ENCODE measurements around the gene TMEM106B. TPM values are rescaled to one million over a fixed set of nuclear protein-coding genes. Genes with fewer than 3 reads are reported as not detected.
"Not testable (repeated sequence)": the region's sequence is repeated elsewhere in the genome, so short reads cannot be mapped to it uniquely, and the experiment has no call there.

The TMEM106B gene
- 21.7 TPM for polyA plus RNA-seq (2013, experiment 1 of 2)
- polyA plus RNA-seq (2013, experiment 2 of 2) = 22.7 TPM

DNA sequence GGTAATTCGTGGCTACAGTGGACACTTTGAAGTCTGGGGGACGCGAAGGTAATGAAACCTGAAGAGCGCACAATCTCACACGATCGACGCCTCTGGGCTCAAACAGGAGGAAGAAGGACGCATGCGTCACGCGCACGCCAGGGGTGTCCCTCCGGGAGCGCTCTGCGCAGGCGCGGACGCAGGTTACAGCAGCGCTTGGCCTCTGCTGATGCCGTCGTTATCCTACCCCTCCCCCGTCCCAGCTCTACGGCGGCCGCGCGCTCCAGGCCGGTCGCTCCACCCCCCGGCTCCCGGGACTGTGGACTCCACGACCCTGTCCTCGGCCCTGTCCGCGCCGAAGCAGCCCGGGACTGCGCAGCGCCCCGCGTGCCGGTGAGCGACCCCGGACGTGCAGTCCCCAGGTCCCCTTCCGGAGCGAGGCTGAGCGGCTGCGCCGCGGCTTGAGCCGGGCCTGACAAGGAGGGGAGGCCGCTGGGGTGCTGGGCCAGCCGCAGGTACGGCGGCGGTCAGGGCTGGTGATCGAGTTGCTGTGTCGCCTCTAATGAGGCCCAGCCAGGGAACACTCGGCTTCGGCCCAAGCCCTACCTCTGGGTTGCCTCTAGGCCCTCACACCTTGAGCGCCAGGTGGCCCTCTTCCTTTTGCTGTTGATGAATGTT, at the start of gene TMEM106B:
TSS of gene TMEM106B (plus strand) at position 241 of the 657 bp plus-strand sequence. CDS start 3,517 bp downstream, outside the sequence.
- Histone ChIP-seq H3K36me3 (ENCODE audit: control insufficient read depth, insufficient read depth, low read length) (no peaks in the 10 kb centered on the region), H3K4me2 (ENCODE audit: low read length) (peak within 1 kb of the TSS; percentile 91), H2BK120ac (ENCODE audit: low read depth, low read length) (no peak within 1 kb of the TSS), H2AK5ac (ENCODE audit: low read length) (no peak within 1 kb of the TSS), H3K23ac (ENCODE audit: low read length) (peak within 1 kb of the TSS; percentile 76), H3K27me3 (ENCODE audit: insufficient read depth, low read length, poor library complexity) (no peaks in the 10 kb centered on the region), H3K79me1 (ENCODE audit: low read length) (no peaks in the 10 kb centered on the region), H3K4me3 (ENCODE audit: low read length) (peak within 1 kb of the TSS; percentile 73), H3K4ac (ENCODE audit: low read depth, low read length) (no peak within 1 kb of the TSS), H2BK15ac (replicated peaks; ENCODE audit: low read depth) (no peak within 1 kb of the TSS), H3K9ac (ENCODE audit: low read length) (peak within 1 kb of the TSS; percentile 89), H3K27ac (ENCODE audit: low read depth, low read length) (peak within 1 kb of the TSS; percentile 95), H3K4me1 (ENCODE audit: control insufficient read depth, low read depth, low read length) (no peaks in the 10 kb centered on the region), H2BK5ac (ENCODE audit: low read length) (peak within 1 kb of the TSS; percentile 80), H3K56ac (ENCODE audit: low read length) (peak within 1 kb of the TSS; percentile 89), H3K18ac (ENCODE audit: low read length) (peak within 1 kb of the TSS; percentile 92), H4K8ac (ENCODE audit: low read depth, low read length) (no peak within 1 kb of the TSS), H4K5ac (ENCODE audit: low read length) (no peak within 1 kb of the TSS), H3K79me2 (ENCODE audit: control insufficient read depth, insufficient read depth, low read length) (no peaks in the 10 kb centered on the region)
- peak; percentile 97 for DNase-seq
- no CpG with 5 or more reads among the region's 62 CpGs for WGBS (ENCODE audit: extremely low coverage, insufficient coverage, low lambda C conversion rate)

DNA sequence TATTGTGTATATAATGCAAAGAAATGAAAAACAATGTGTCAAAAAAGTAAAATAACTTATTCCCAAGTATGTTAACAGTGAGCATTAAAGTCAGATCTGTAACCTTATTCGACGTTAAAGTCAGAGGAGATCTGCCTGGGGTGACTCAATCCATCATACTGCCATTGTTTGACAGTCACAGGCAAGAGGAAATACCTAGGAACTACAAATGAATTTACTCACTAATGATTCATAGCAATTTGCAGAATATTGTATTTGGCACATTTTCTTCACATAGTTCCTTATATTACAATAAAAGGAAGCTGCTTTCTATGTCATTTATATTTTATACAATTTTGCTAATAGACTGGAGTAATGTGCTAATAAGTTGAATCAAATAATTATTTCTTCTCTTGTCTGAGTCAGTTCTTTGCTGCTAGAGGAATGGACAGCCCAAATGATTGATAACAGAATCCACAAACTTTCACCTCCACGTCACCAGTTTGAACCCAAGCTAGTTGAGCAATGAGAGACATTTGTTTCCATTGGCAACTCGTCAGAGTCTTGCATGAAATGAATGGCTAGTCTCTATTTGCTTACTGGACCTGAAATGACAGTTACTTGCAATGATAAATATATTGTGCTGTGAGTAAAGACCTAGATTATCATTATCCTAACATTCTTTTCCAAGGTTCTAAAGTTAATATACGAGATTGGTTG, 48.5 kb upstream of the TMEM106B start:
- Histone ChIP-seq H3K56ac (ENCODE audit: low read length) (no peak overlapping the region), H3K79me1 (ENCODE audit: low read length) (no peaks in the 10 kb centered on the region), H3K27me3 (ENCODE audit: insufficient read depth, low read length, poor library complexity) (no peaks in the 10 kb centered on the region), H3K18ac (ENCODE audit: low read length) (no peak overlapping the region), H2BK15ac (replicated peaks; ENCODE audit: low read depth) (no peak overlapping the region), H3K9ac (ENCODE audit: low read length) (no peak overlapping the region), H3K79me2 (ENCODE audit: control insufficient read depth, insufficient read depth, low read length) (no peaks in the 10 kb centered on the region), H3K4me1 (ENCODE audit: control insufficient read depth, low read depth, low read length) (no peaks in the 10 kb centered on the region), H4K8ac (ENCODE audit: low read depth, low read length) (no peak overlapping the region), H3K4ac (ENCODE audit: low read depth, low read length) (no peak overlapping the region), H3K36me3 (ENCODE audit: control insufficient read depth, insufficient read depth, low read length) (no peaks in the 10 kb centered on the region), H2AK5ac (ENCODE audit: low read length) (no peak overlapping the region), H3K4me3 (ENCODE audit: low read length) (no peak overlapping the region), H2BK120ac (ENCODE audit: low read depth, low read length) (no peak overlapping the region), H2BK5ac (ENCODE audit: low read length) (no peak overlapping the region), H3K23ac (ENCODE audit: low read length) (no peak overlapping the region), H3K27ac (ENCODE audit: low read depth, low read length) (no peak overlapping the region), H3K4me2 (ENCODE audit: low read length) (no peak overlapping the region), H4K5ac (ENCODE audit: low read length) (no peak overlapping the region)
- no CpG with 5 or more reads among the region's 5 CpGs for WGBS (ENCODE audit: extremely low coverage, insufficient coverage, low lambda C conversion rate)
- no peak for DNase-seq

DNA sequence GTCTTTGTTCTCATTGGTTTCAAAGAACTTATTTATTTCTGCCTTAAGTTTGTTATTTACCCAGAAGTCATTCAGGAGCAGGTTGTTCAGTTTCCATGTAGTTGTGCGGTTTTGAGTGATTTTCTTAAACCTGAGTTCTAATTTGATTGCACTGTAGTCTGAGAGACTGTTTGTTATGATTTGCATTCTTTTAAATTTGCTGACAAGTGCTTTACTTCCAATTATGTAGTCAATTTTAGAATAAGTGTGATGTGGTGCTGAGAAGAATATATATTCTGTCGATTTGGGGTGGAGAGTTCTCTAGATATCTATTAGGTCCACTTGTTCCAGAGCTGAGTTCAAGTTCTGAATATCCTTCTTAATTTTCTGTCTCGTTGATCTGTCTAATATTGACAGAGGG, 43.0 kb upstream of the TMEM106B start:
- H3K18ac ChIP-seq (ENCODE audit: low read length); H3K9ac ChIP-seq (ENCODE audit: low read length); H3K23ac ChIP-seq (ENCODE audit: low read length); H3K4ac ChIP-seq (ENCODE audit: low read depth, low read length); H3K79me1 ChIP-seq (ENCODE audit: low read length); H2BK15ac ChIP-seq (replicated peaks; ENCODE audit: low read depth); H2BK5ac ChIP-seq (ENCODE audit: low read length); H2AK5ac ChIP-seq (ENCODE audit: low read length); H3K27me3 ChIP-seq (ENCODE audit: insufficient read depth, low read length, poor library complexity); H4K5ac ChIP-seq (ENCODE audit: low read length); H3K4me3 ChIP-seq (ENCODE audit: low read length); H2BK120ac ChIP-seq (ENCODE audit: low read depth, low read length); H3K56ac ChIP-seq (ENCODE audit: low read length); H3K4me1 ChIP-seq (ENCODE audit: control insufficient read depth, low read depth, low read length); H3K27ac ChIP-seq (ENCODE audit: low read depth, low read length); H4K8ac ChIP-seq (ENCODE audit: low read depth, low read length); DNase-seq; H3K79me2 ChIP-seq (ENCODE audit: control insufficient read depth, insufficient read depth, low read length); H3K4me2 ChIP-seq (ENCODE audit: low read length); H3K36me3 ChIP-seq (ENCODE audit: control insufficient read depth, insufficient read depth, low read length): not testable (repeated sequence)
- WGBS (ENCODE audit: extremely low coverage, insufficient coverage, low lambda C conversion rate) = no CpG with 5 or more reads among the region's 3 CpGs

DNA sequence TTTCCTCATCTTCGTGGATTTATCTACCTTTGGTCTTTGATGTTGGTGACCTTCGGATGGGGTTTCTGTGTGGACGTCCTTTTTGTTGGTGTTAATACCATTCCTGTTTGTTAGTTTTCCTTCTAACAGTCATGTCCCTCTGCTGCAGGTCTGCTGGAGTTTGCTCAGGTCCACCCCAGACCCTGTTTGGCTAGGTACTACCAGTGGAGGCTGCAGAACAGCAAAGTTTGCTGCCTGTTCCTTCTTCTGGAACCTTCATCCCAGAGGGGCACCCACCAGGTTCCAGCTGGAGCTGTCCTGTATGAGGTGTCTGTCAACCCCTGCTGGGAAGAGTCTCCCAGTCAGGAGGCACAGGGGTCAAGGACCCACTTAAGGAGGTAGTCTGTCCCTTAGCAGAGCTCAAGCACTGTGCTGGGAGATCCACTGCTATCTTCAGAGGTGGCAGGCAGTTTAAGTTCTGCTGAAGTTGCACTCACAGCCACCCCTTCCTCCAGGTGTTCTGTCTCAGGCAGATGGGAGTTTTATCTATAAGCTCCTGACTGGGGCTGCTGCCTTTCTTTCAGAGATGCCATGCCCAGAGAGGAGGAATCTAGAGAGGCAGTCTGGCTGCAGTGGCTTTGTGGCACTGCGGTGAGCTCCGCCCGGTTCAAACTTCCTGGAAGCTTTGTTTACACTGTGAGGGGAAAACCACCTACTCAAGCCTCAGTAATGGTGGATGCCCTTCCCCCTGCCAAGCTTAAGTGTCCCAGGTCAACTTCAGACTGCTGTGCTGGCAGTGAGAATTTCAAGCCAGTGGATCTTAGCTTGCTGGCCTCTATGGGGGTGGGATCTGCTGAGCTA, 40.9 kb upstream of the TMEM106B start:
- not testable (repeated sequence) for H3K4me2 ChIP-seq (ENCODE audit: low read length); H3K27me3 ChIP-seq (ENCODE audit: insufficient read depth, low read length, poor library complexity)

DNA sequence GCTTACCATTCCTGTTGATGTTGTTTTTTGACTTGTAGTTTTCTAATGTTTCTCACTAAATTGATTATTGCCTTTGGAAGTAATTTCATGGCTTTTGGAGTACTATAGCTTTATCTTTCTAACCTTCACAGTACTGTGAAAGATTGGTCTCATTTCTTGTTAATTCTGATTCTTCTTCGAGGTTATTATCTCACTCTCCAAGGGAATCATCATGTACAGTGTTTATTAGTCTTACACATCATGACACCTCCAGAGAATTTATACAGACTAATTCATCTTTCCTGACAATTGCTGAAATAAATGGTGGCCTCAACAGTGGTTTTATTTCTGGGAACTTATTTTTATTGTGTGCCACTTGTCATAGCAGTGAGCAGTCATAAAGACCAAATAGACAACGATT, 37.4 kb upstream of the TMEM106B start:
- no peak for DNase-seq

More for the DNA sequence above, 40.9 kb upstream of the TMEM106B start:
- not testable (repeated sequence) for H2BK5ac ChIP-seq (ENCODE audit: low read length); H3K4me3 ChIP-seq (ENCODE audit: low read length); H4K8ac ChIP-seq (ENCODE audit: low read depth, low read length); H3K4me1 ChIP-seq (ENCODE audit: control insufficient read depth, low read depth, low read length); H2BK15ac ChIP-seq (replicated peaks; ENCODE audit: low read depth); H3K27ac ChIP-seq (ENCODE audit: low read depth, low read length); H4K5ac ChIP-seq (ENCODE audit: low read length); H3K23ac ChIP-seq (ENCODE audit: low read length); H3K9ac ChIP-seq (ENCODE audit: low read length); H2AK5ac ChIP-seq (ENCODE audit: low read length); H2BK120ac ChIP-seq (ENCODE audit: low read depth, low read length); H3K56ac ChIP-seq (ENCODE audit: low read length); H3K79me1 ChIP-seq (ENCODE audit: low read length); H3K79me2 ChIP-seq (ENCODE audit: control insufficient read depth, insufficient read depth, low read length); H3K4ac ChIP-seq (ENCODE audit: low read depth, low read length); H3K18ac ChIP-seq (ENCODE audit: low read length); H3K36me3 ChIP-seq (ENCODE audit: control insufficient read depth, insufficient read depth, low read length); DNase-seq
- no CpG with 5 or more reads among the region's 6 CpGs for WGBS (ENCODE audit: extremely low coverage, insufficient coverage, low lambda C conversion rate)

More for the DNA sequence above, 37.4 kb upstream of the TMEM106B start:
- Histone ChIP-seq H3K27ac (ENCODE audit: low read depth, low read length) (no peak overlapping the region), H2BK15ac (replicated peaks; ENCODE audit: low read depth) (no peak overlapping the region), H4K8ac (ENCODE audit: low read depth, low read length) (no peak overlapping the region), H3K9ac (ENCODE audit: low read length) (no peak overlapping the region), H3K4ac (ENCODE audit: low read depth, low read length) (no peak overlapping the region), H3K27me3 (ENCODE audit: insufficient read depth, low read length, poor library complexity) (no peaks in the 10 kb centered on the region), H2AK5ac (ENCODE audit: low read length) (no peak overlapping the region), H3K36me3 (ENCODE audit: control insufficient read depth, insufficient read depth, low read length) (no peaks in the 10 kb centered on the region), H3K23ac (ENCODE audit: low read length) (no peak overlapping the region), H3K56ac (ENCODE audit: low read length) (no peak overlapping the region), H2BK5ac (ENCODE audit: low read length) (no peak overlapping the region), H3K4me3 (ENCODE audit: low read length) (no peak overlapping the region), H2BK120ac (ENCODE audit: low read depth, low read length) (no peak overlapping the region), H4K5ac (ENCODE audit: low read length) (no peak overlapping the region), H3K4me2 (ENCODE audit: low read length) (no peak overlapping the region), H3K4me1 (ENCODE audit: control insufficient read depth, low read depth, low read length) (no peaks in the 10 kb centered on the region), H3K79me1 (ENCODE audit: low read length) (no peaks in the 10 kb centered on the region), H3K18ac (ENCODE audit: low read length) (no peak overlapping the region), H3K79me2 (ENCODE audit: control insufficient read depth, insufficient read depth, low read length) (no peaks in the 10 kb centered on the region)
- WGBS (ENCODE audit: extremely low coverage, insufficient coverage, low lambda C conversion rate) = no CpG with 5 or more reads among the region's 2 CpGs

All from mesendoderm (in vitro differentiated cells).